ENCODE results near the gene KRTAP15-1.

The KRTAP15-1 gene

GRCh38 chr21:30437010-30437565, 3.0 kb upstream of the KRTAP15-1 start:
- H3K4me3 ChIP-seq (ENCODE audit: low read depth, low read length), result no peak overlapping the region
- H3K4me2 ChIP-seq (ENCODE audit: low read length), result no peak overlapping the region

DNA sequence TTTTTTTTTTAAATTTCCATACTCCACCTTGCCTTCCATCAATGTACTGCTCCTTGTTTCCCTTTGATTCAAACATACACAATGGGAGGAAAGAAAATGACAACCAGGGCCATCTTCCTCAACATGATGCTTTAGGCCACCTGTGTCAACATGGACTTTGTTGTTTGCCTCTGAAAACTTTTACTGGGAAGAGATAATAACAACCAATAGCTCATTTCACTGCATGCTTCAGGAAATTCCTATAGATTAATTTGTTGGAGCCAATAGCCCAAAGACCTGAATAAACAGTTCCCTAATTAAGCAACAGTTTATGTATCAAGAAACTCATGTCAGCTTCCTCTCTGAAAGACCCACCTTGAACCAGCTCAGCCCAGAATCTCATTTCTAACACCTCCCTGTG, 3.2 kb downstream of the KRTAP15-1 start:
- TF ChIP-seq, protein P1, sequence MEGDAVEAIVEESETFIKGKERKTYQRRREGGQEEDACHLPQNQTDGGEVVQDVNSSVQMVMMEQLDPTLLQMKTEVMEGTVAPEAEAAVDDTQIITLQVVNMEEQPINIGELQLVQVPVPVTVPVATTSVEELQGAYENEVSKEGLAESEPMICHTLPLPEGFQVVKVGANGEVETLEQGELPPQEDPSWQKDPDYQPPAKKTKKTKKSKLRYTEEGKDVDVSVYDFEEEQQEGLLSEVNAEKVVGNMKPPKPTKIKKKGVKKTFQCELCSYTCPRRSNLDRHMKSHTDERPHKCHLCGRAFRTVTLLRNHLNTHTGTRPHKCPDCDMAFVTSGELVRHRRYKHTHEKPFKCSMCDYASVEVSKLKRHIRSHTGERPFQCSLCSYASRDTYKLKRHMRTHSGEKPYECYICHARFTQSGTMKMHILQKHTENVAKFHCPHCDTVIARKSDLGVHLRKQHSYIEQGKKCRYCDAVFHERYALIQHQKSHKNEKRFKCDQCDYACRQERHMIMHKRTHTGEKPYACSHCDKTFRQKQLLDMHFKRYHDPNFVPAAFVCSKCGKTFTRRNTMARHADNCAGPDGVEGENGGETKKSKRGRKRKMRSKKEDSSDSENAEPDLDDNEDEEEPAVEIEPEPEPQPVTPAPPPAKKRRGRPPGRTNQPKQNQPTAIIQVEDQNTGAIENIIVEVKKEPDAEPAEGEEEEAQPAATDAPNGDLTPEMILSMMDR (IDR thresholded peaks at IDR 0.05), result no peak
- Histone ChIP-seq H3K4me1 (no peaks in the 10 kb centered on the region), H3K4me2 (ENCODE audit: low read length) (no peak overlapping the region), H3K27me3 (ENCODE audit: control insufficient read depth, insufficient read depth, low read length) (no peaks in the 10 kb centered on the region), H3K79me2 (no peaks in the 10 kb centered on the region), H3K27ac (no peak overlapping the region), H3K9ac (no peak overlapping the region), H3K4me3 (ENCODE audit: low read depth, low read length) (no peak overlapping the region), H3K36me3 (ENCODE audit: control insufficient read depth, insufficient read depth, low read length) (no peaks in the 10 kb centered on the region), H3K9me3 (ENCODE audit: control insufficient read depth, low read length) (no peaks in the 10 kb centered on the region), H2AFZ (no peak overlapping the region)

More at GRCh38 chr21:30437010-30437565, 3.0 kb upstream of the KRTAP15-1 start:
- H3K36me3 ChIP-seq (ENCODE audit: control insufficient read depth, insufficient read depth, low read length), result no peaks in the 10 kb centered on the region
- TF ChIP-seq, protein P1 (IDR thresholded peaks at IDR 0.05), result no peak
- no peak overlapping the region for H2AFZ ChIP-seq
- no peaks in the 10 kb centered on the region for H3K27me3 ChIP-seq (ENCODE audit: control insufficient read depth, insufficient read depth, low read length)
- H3K79me2 ChIP-seq, result no peaks in the 10 kb centered on the region
- no peaks in the 10 kb centered on the region for H3K9me3 ChIP-seq (ENCODE audit: control insufficient read depth, low read length)
- H3K4me1 ChIP-seq, result no peaks in the 10 kb centered on the region
- no peak overlapping the region for H3K9ac ChIP-seq
- H3K27ac ChIP-seq, result no peak overlapping the region

DNA sequence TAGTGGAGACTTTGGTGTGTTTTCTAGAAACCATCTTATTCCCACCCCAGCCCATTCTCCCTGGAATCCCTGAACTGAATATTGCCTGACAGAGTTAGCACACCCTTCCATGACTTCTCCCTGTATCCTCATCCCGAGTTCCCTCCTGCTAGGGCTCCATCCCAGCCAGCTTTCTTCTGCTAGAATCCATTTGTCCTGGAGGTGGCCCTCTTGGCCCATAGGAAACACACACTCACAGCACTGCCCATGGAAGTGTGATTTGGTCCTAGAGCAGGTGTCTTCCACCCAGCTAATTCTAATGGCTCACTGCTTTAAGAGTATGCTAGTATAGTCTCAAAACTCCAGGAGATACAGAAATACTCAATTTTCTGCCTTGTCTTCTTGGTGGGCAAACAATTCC, 4.1 kb downstream of the KRTAP15-1 start:
- no peak overlapping the region for H3K9ac ChIP-seq
- no peaks in the 10 kb centered on the region for H3K79me2 ChIP-seq
- no peaks in the 10 kb centered on the region for H3K36me3 ChIP-seq (ENCODE audit: control insufficient read depth, insufficient read depth, low read length)
- H3K4me3 ChIP-seq (ENCODE audit: low read depth, low read length), result no peak overlapping the region
- H3K4me1 ChIP-seq, result no peaks in the 10 kb centered on the region
- H2AFZ ChIP-seq, result no peak overlapping the region
- no peak overlapping the region for H3K4me2 ChIP-seq (ENCODE audit: low read length)
- no peak overlapping the region for H3K27ac ChIP-seq
- no peaks in the 10 kb centered on the region for H3K9me3 ChIP-seq (ENCODE audit: control insufficient read depth, low read length)
- TF ChIP-seq, protein P1 (IDR thresholded peaks at IDR 0.05), result no peak
- no peaks in the 10 kb centered on the region for H3K27me3 ChIP-seq (ENCODE audit: control insufficient read depth, insufficient read depth, low read length)

- Histone ChIP-seq H3K27me3 (ENCODE audit: control insufficient read depth, insufficient read depth, low read length) (no peaks in the 10 kb centered on the region), H3K9me3 (ENCODE audit: control insufficient read depth, low read length) (no peaks in the 10 kb centered on the region), H3K4me1 (no peaks in the 10 kb centered on the region), H3K4me3 (ENCODE audit: low read depth, low read length) (no peak overlapping the region), H3K36me3 (ENCODE audit: control insufficient read depth, insufficient read depth, low read length) (no peaks in the 10 kb centered on the region), H3K79me2 (no peaks in the 10 kb centered on the region), H3K4me2 (ENCODE audit: low read length) (no peak overlapping the region), H3K27ac (no peak overlapping the region), H2AFZ (no peak overlapping the region), H3K9ac (no peak overlapping the region)
- TF ChIP-seq, protein P1 (IDR thresholded peaks at IDR 0.05), result no peak
These were observed 7.0 kb downstream of the KRTAP15-1 start for GRCh38 chr21:30447056-30447455.

GRCh38 chr21:30448514-30448913, 8.4 kb downstream of the KRTAP15-1 start:
- H2AFZ ChIP-seq, result no peak overlapping the region
- H3K9ac ChIP-seq, result no peak overlapping the region
- no peaks in the 10 kb centered on the region for H3K79me2 ChIP-seq
- no peaks in the 10 kb centered on the region for H3K36me3 ChIP-seq (ENCODE audit: control insufficient read depth, insufficient read depth, low read length)
- no peaks in the 10 kb centered on the region for H3K27me3 ChIP-seq (ENCODE audit: control insufficient read depth, insufficient read depth, low read length)
- H3K4me3 ChIP-seq (ENCODE audit: low read depth, low read length), result no peak overlapping the region
- no peak overlapping the region for H3K27ac ChIP-seq
- no peaks in the 10 kb centered on the region for H3K9me3 ChIP-seq (ENCODE audit: control insufficient read depth, low read length)
- H3K4me2 ChIP-seq (ENCODE audit: low read length), result no peak overlapping the region
- no peaks in the 10 kb centered on the region for H3K4me1 ChIP-seq
- TF ChIP-seq, protein P1 (IDR thresholded peaks at IDR 0.05), result no peak
